Karpas-422 (cell line): ENCODE measurements around the gene CNDP2. TPM values are rescaled to one million over a fixed set of nuclear protein-coding genes. Genes with fewer than 3 reads are reported as not detected.

Experiments used
- DNase-seq: peaks from one replicate; pipeline ENCODE4 v3.0.0-alpha.2; 2015
- H2AFZ ChIP-seq: fragments of 200-600 bp; sonication (generic); 2 replicates; pipeline ENCODE4 v1.6.1; 2014; ENCODE audit warnings: antibody characterized with exemption, low read length, mixed read lengths
- H3K27ac ChIP-seq: fragments of 200-600 bp; sonication (generic); 2 replicates; pipeline ENCODE4 v1.5.1; 2014; ENCODE audit warnings: mild to moderate bottlenecking, low read length, moderate library complexity
- H3K27me3 ChIP-seq: fragments of 200-600 bp; sonication (generic); 2 replicates; pipeline ENCODE4 v1.6.1; 2014; ENCODE audit warnings: low read length, mixed read lengths
- H3K36me3 ChIP-seq: fragments of 200-600 bp; sonication (generic); 2 replicates; pipeline ENCODE4 v1.6.1; 2014; ENCODE audit warnings: low read length, mixed read lengths; ENCODE audit not compliant: insufficient read depth
- H3K4me1 ChIP-seq: fragments of 200-600 bp; sonication (generic); 2 replicates; pipeline ENCODE4 v1.6.1; 2014; ENCODE audit warnings: mild to moderate bottlenecking, low read length, mixed read lengths
- H3K4me2 ChIP-seq: fragments of 200-600 bp; sonication (generic); 2 replicates; pipeline ENCODE4 v1.6.1; 2014; ENCODE audit warnings: low read length, low read depth, mild to moderate bottlenecking; ENCODE audit not compliant: poor library complexity, severe bottlenecking
- H3K4me3 ChIP-seq: fragments of 200-600 bp; sonication (generic); 2 replicates; pipeline ENCODE4 v1.5.1; 2014; ENCODE audit warnings: mild to moderate bottlenecking, antibody characterized with exemption, low read length, mixed read lengths
- H3K79me2 ChIP-seq: fragments of 200-600 bp; sonication (generic); 2 replicates; pipeline ENCODE4 v1.6.1; 2014; ENCODE audit warnings: mild to moderate bottlenecking, low read length, mixed read lengths
- H3K9ac ChIP-seq: fragments of 200-600 bp; sonication (generic); 2 replicates; pipeline ENCODE4 v1.6.0; 2014; ENCODE audit warnings: low read length
- H3K9me2 ChIP-seq: fragments of 200-600 bp; sonication (generic), shearing (Covaris generic); replicated peaks from 2 replicates; pipeline ENCODE4 v1.6.0; 2014; ENCODE audit warnings: mild to moderate bottlenecking, low read length, moderate library complexity; ENCODE audit not compliant: insufficient read depth
- H3K9me3 ChIP-seq: fragments of 300-700, 200-600 bp; sonication (generic); 2 replicates; pipeline ENCODE4 v1.6.1; 2014; ENCODE audit warnings: low read length, mixed read lengths
- H4K20me1 ChIP-seq: fragments of 200-600 bp; sonication (generic); 2 replicates; pipeline ENCODE4 v1.6.1; 2014; ENCODE audit warnings: mild to moderate bottlenecking, antibody characterized with exemption, low read length, low read depth; ENCODE audit not compliant: insufficient read depth
- total RNA-seq: library from RNA; depleted of rRNA; stranded (reverse); fragments of >200 nt; shearing (Covaris generic); gene quantifications from 2 replicates; pipeline ENCODE4 v1.2.3, GENCODE V29; 2014; ENCODE audit warnings: low replicate concordance

Gene CNDP2
- total RNA-seq, 1 experiment from 2014 or later, result 137 TPM

GRCh38 chr18:74507927-74508326, 11.8 kb downstream of the CNDP2 start:
- Histone ChIP-seq H3K27me3 (no peaks in the 10 kb centered on the region), H3K9ac (no peak overlapping the region), H3K36me3 (peaks cover 71% of the 10 kb centered on the region), H3K79me2 (peaks cover 38% of the 10 kb centered on the region), H2AFZ (no peak overlapping the region), H3K4me1 (no peaks in the 10 kb centered on the region), H3K9me2 (no peaks in the 10 kb centered on the region), H3K9me3 (no peaks in the 10 kb centered on the region), H3K4me3 (no peak overlapping the region), H4K20me1 (peaks cover 43% of the 10 kb centered on the region), H3K4me2 (no peak overlapping the region), H3K27ac (no peak overlapping the region)
- DNase-seq, result no peak

- no peak overlapping the region for H3K27ac ChIP-seq
- no peak overlapping the region for H3K4me2 ChIP-seq
- H3K36me3 ChIP-seq, result peaks cover 69% of the 10 kb centered on the region
- H3K79me2 ChIP-seq, result peaks cover 35% of the 10 kb centered on the region
- H2AFZ ChIP-seq, result no peak overlapping the region
- H3K27me3 ChIP-seq, result no peaks in the 10 kb centered on the region
- H3K4me1 ChIP-seq, result no peaks in the 10 kb centered on the region
- H3K9ac ChIP-seq, result no peak overlapping the region
- no peak overlapping the region for H3K4me3 ChIP-seq
- peaks cover 46% of the 10 kb centered on the region for H4K20me1 ChIP-seq
- no peaks in the 10 kb centered on the region for H3K9me3 ChIP-seq
- no peaks in the 10 kb centered on the region for H3K9me2 ChIP-seq
- DNase-seq, result no peak
Measured at GRCh38 chr18:74508366-74508765, 12.2 kb downstream of the CNDP2 start.

- Histone ChIP-seq H3K79me2 (peaks cover 33% of the 10 kb centered on the region), H3K9me3 (no peaks in the 10 kb centered on the region)
Measured at GRCh38 chr18:74508821-74509225, 12.7 kb downstream of the CNDP2 start.

GRCh38 chr18:74509856-74510769, 13.9 kb downstream of the CNDP2 start:
- H4K20me1 ChIP-seq, result peaks cover 49% of the 10 kb centered on the region
- H3K9me3 ChIP-seq, result no peaks in the 10 kb centered on the region
- no peaks in the 10 kb centered on the region for H3K9me2 ChIP-seq
- no peak overlapping the region for H3K27ac ChIP-seq
- H3K4me3 ChIP-seq, result no peak overlapping the region
- no peak overlapping the region for H2AFZ ChIP-seq
- H3K27me3 ChIP-seq, result no peaks in the 10 kb centered on the region
- DNase-seq, result no peak
- H3K36me3 ChIP-seq, result peaks cover 66% of the 10 kb centered on the region
- H3K9ac ChIP-seq, result no peak overlapping the region
- peaks cover 29% of the 10 kb centered on the region for H3K79me2 ChIP-seq
- no peak overlapping the region for H3K4me2 ChIP-seq
- no peaks in the 10 kb centered on the region for H3K4me1 ChIP-seq

More at GRCh38 chr18:74508821-74509225, 12.7 kb downstream of the CNDP2 start:
- Histone ChIP-seq H4K20me1 (peaks cover 46% of the 10 kb centered on the region), H3K9ac (no peak overlapping the region), H3K27ac (no peak overlapping the region), H3K9me2 (no peaks in the 10 kb centered on the region), H3K4me3 (no peak overlapping the region), H3K4me2 (no peak overlapping the region), H3K27me3 (no peaks in the 10 kb centered on the region), H2AFZ (no peak overlapping the region), H3K36me3 (peaks cover 67% of the 10 kb centered on the region), H3K4me1 (no peaks in the 10 kb centered on the region)
- no peak for DNase-seq

GRCh38 chr18:74510770-74511095, 14.6 kb downstream of the CNDP2 start:
- H3K36me3 ChIP-seq, result peaks cover 66% of the 10 kb centered on the region
- H3K27ac ChIP-seq, result no peak overlapping the region
- H4K20me1 ChIP-seq, result peaks cover 53% of the 10 kb centered on the region
- no peaks in the 10 kb centered on the region for H3K9me2 ChIP-seq
- H3K9me3 ChIP-seq, result no peaks in the 10 kb centered on the region
- no peaks in the 10 kb centered on the region for H3K4me1 ChIP-seq
- H3K27me3 ChIP-seq, result no peaks in the 10 kb centered on the region
- no peak overlapping the region for H3K9ac ChIP-seq
- no peak for DNase-seq
- peaks cover 26% of the 10 kb centered on the region for H3K79me2 ChIP-seq
- no peak overlapping the region for H3K4me2 ChIP-seq
- H2AFZ ChIP-seq, result no peak overlapping the region
- no peak overlapping the region for H3K4me3 ChIP-seq

GRCh38 chr18:74511823-74512222, 15.7 kb downstream of the CNDP2 start:
- peaks cover 53% of the 10 kb centered on the region for H4K20me1 ChIP-seq
- H3K9me3 ChIP-seq, result no peaks in the 10 kb centered on the region
- no peak overlapping the region for H3K4me2 ChIP-seq
- H3K36me3 ChIP-seq, result peaks cover 71% of the 10 kb centered on the region
- no peaks in the 10 kb centered on the region for H3K9me2 ChIP-seq
- H3K4me3 ChIP-seq, result no peak overlapping the region
- H3K79me2 ChIP-seq, result peaks cover 21% of the 10 kb centered on the region
- no peaks in the 10 kb centered on the region for H3K27me3 ChIP-seq
- H3K27ac ChIP-seq, result no peak overlapping the region
- DNase-seq, result no peak
- no peak overlapping the region for H3K9ac ChIP-seq
- no peak overlapping the region for H2AFZ ChIP-seq
- no peaks in the 10 kb centered on the region for H3K4me1 ChIP-seq

- Histone ChIP-seq H3K4me2 (no peak overlapping the region), H3K4me1 (no peaks in the 10 kb centered on the region), H3K9ac (no peak overlapping the region), H3K4me3 (no peak overlapping the region), H2AFZ (no peak overlapping the region), H3K79me2 (peaks cover 16% of the 10 kb centered on the region), H3K27me3 (no peaks in the 10 kb centered on the region), H4K20me1 (peaks cover 47% of the 10 kb centered on the region), H3K36me3 (peaks cover 72% of the 10 kb centered on the region), H3K27ac (no peak overlapping the region), H3K9me2 (no peaks in the 10 kb centered on the region), H3K9me3 (no peaks in the 10 kb centered on the region)
- DNase-seq, result no peak
Measured at GRCh38 chr18:74512321-74513053, 16.3 kb downstream of the CNDP2 start.

GRCh38 chr18:74513149-74513882, 17.2 kb downstream of the CNDP2 start:
- no peak overlapping the region for H3K27ac ChIP-seq
- no peaks in the 10 kb centered on the region for H3K27me3 ChIP-seq
- peaks cover 10% of the 10 kb centered on the region; the same call in 1 of the 2 replicates for H3K79me2 ChIP-seq

More at GRCh38 chr18:74513149-74513882, 17.2 kb downstream of the CNDP2 start:
- H3K9me2 ChIP-seq, result no peaks in the 10 kb centered on the region
- DNase-seq, result no peak
- H3K36me3 ChIP-seq, result peaks cover 72% of the 10 kb centered on the region
- no peak overlapping the region for H3K4me2 ChIP-seq
- H4K20me1 ChIP-seq, result peaks cover 39% of the 10 kb centered on the region
- no peak overlapping the region for H2AFZ ChIP-seq
- H3K4me1 ChIP-seq, result no peaks in the 10 kb centered on the region
- H3K9me3 ChIP-seq, result no peaks in the 10 kb centered on the region
- H3K9ac ChIP-seq, result no peak overlapping the region
- H3K4me3 ChIP-seq, result no peak overlapping the region
